GM15510 (cell line): ENCODE measurements around the gene NEDD4L.

Experiments
- POLR2A ChIP-seq: IDR thresholded peaks from 3 replicates; pipeline ENCODE4 v1.6.1; 2011; ENCODE audit warnings: borderline replicate concordance; ENCODE audit not compliant: insufficient read length; ENCODE audit errors: extremely low read depth

The NEDD4L gene

DNA sequence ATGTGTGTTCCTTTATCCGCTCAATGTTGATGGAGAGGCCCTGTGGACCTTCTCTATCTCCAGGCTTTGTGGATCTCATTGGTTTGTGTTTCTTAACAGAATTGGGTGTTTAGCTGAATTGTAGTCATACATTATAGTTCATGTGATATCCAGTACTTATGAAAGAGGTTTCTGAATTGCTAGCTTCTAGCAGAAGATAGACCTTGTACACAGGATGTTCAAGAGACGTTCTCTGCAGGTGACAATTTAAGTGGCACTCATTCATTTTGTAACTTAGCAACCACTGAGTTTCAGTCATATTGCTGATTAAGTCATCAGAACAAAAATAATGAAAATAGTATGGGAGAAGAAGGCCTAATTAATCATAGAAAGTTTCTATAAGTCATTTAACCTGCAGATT is 305.6 kb downstream of the NEDD4L start:
- no peak for TF ChIP-seq POLR2A

DNA sequence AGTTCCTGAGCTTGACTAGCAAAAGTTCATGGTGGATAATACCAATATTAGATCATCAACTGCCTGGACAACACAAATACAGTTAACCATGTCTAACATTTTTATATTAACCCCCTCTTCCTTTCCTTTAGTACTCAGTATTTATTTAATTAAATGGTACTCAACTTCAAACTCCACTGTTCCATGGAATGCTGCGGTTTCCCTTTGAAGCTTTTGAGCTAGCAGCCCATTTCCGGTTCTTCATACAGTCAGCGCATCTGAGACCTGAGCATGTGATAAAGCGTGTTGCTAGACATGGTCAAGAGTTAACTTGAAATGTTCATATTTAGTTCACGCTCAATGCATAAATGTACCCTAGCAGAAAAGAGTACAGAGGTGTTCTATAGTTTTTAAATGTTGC is 306.5 kb downstream of the NEDD4L start:
- no peak for TF ChIP-seq POLR2A

GRCh38 chr18:58351776-58352175 is 307.8 kb downstream of the NEDD4L start:
- no peak for TF ChIP-seq POLR2A

DNA sequence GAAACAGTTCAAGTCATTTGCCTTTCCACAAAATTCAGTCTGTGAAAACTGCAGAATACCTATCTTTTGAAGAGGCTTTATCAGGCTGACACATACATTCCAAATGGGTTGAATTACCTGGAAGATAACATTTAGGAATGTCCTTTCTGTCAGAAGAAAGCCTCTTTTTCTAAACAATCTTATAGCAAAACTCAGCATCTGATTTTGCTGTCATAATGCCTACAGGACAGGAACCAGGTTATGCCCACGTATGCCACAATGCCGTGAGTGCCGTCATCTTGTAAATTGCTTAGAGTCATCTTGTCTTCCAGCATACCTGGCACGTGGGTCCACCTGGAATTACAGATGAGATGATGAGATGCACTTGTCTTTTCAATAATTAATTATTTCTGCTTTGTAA is 309.6 kb downstream of the NEDD4L start:
- no peak for TF ChIP-seq POLR2A

DNA sequence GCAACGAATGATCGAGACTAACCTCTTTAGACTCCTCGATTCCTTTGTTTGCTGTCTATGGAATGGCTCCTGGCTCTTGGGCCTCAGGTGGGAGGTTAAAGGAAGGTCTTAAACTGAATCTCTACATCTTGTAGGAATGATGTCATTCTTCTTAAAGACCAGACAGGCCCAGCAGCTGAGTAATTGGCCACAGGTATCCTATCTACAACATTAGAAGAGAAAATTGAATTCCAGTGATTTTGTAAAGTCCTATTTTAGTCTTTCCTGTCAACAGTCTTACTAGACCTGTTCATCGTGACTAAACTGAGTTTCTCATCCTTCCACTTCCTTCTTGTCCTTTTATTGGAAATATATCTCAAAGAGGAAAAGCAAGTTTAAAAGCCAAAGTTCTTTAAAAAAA is 310.0 kb downstream of the NEDD4L start:
- no peak for TF ChIP-seq POLR2A

DNA sequence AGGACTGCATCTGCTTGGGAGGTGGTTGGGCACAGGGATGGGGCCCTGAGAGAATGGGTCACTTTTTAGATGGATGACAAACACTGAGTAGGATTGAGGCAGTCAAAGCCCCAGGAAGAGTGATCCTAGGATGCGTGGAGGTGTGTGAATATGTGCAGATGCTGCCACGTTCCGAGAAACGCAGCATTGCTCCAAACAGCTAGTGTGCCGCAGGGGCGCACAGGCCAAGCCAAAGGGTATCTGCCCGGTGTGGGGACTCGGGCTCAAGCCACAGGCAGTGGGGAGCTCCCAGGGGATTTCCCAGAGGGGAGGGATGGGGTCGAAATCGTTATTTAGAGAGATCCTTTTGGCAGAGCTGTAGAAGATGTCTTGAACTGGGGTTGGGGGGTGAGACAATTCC is 310.8 kb downstream of the NEDD4L start:
- TF ChIP-seq POLR2A = no peak

GRCh38 chr18:58355243-58355642 is 311.2 kb downstream of the NEDD4L start:
- no peak for TF ChIP-seq POLR2A

DNA sequence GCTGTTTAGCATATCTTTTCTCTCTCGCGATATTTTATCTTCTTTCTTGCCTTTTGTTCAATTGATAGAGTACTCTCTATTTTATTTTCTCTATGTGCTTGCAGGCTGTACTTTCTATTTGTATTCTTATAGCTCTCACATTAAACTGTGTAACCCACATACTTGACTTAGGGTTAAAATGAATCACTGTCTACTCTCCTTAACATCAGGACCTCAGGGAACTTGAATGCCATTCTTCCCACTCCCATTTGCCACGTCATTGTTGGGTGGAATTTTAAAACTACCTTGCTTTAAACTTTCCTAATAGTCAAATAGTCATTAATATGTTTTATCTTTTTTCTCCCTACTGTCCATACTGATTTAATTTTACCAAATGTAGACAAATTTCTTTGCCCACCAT is 315.2 kb downstream of the NEDD4L start:
- TF ChIP-seq POLR2A = no peak

- no peak for TF ChIP-seq POLR2A
These were observed 315.6 kb downstream of the NEDD4L start for GRCh38 chr18:58359620-58360019.

GRCh38 chr18:58360324-58360723 is 316.3 kb downstream of the NEDD4L start:
- no peak for TF ChIP-seq POLR2A

DNA sequence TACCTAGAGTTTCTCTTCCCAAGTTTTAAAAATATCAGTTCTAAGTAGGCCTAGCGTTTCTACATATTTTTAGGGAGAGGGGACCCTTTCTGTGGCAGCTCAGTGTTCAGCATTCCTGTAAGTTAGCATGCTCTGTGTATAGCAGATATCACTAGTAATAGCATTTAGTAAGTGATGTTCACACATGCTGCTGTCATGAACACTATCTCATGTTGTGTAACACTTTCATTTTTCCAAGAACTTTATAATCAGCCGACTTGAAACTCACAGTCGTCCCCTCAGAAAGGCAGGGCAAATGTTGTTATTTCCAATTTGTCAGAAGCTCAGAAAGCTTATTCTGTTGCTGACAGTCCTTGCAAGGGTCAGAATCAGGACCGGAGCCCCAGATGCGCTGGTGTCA is 317.2 kb downstream of the NEDD4L start:
- TF ChIP-seq POLR2A = no peak

DNA sequence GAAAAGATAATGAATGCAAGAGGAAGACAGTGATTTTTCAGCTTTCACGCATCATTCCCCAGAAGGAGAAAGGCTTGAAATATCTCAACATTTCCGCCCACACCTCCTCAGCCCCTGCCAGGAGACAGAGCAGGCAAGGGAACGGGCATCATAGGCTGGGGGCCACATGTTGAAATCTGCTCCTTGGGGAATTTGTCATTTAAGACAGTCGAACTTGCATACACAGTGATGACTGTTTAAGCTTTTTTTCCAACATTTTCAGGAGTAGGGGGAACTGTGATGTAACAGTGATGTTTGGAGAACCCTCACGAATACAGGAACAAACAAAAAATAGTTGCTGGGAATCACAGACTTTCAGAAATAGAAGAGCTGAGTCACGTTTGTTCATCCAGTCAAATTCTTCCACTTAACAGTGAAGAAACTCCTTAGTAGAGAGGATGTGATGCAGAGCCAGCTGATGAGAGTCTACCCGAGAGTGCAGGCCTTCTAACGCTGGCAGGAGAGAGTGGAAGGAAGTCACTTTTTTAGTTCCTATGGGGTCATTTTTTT is 318.1 kb downstream of the NEDD4L start:
- TF ChIP-seq POLR2A = no peak

DNA sequence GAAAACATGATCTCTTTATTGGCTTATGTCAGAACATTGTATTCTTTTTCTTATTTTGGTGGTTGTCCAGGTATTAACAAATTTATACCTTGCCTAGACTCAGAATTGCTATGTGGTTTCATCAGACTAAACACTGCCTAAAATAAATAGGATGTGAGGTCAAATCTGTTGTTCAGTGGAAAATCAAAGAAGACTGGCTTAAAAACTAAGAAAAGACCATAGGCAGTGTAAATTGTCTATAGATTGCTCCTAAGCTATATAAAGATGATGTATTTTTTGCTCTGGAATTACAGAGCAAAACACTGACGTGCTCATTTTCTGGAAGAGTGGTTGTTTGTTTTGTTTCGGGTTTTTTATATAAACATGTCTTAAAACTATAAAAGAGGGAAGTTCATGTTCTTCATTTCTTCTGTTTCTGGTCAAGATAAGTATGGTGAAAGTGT is 318.8 kb downstream of the NEDD4L start:
- TF ChIP-seq POLR2A = no peak

- TF ChIP-seq POLR2A = no peak
These were observed 319.9 kb downstream of the NEDD4L start for GRCh38 chr18:58363767-58364540.

GRCh38 chr18:58364876-58365528 is 321.0 kb downstream of the NEDD4L start:
- no peak for TF ChIP-seq POLR2A
